GM21737 (cell line): ENCODE measurements around the gene TXNRD3.

ENCODE experiments used
- ATAC-seq: cut with Tn5 transposase; IDR thresholded peaks from one replicate; pipeline ENCODE4 v1.9.1; 2021; ENCODE audit warnings: mild to moderate bottlenecking, moderate library complexity; ENCODE audit not compliant: unreplicated experiment

The TXNRD3 gene

DNA sequence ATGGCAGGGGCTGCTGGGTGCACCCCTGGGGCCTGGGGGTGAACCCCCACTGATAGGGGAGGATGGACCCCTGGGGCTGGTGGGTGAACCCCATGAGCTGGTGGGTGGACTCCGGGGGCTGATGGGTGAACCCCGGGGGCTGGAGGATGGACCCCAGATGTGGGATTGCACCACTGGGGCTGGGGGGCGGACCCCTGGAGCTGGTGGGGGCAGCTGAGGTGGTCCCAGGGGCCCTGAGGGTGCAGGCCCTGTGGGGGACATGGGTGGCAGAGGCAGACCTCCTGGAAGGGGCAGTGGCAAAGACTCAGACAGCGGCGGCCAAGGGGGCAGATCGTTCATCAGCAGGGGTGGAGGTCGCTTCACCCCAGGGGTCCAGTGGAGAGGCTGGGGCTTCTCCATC lies 17.4 kb upstream of the TXNRD3 start:
- no peak for ATAC-seq

DNA sequence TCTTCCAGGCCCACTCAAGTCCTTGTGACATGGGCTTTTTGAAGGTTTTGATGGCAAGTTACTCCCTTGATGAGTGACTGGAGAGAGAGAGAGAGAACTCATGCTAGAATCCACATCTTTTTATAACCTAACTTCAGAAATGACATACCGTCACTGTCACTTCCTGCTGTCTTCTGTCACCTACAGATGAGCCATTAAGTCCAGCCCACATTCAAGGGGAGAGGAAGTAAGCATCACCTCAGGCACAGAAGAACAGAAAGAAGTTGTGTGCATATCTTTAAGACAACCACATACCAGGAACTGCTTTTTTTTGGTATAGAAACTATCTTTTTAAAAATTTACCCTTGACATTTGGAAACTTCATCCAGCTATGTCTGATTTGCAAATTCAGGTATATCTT lies 16.6 kb upstream of the TXNRD3 start:
- no peak for ATAC-seq

DNA sequence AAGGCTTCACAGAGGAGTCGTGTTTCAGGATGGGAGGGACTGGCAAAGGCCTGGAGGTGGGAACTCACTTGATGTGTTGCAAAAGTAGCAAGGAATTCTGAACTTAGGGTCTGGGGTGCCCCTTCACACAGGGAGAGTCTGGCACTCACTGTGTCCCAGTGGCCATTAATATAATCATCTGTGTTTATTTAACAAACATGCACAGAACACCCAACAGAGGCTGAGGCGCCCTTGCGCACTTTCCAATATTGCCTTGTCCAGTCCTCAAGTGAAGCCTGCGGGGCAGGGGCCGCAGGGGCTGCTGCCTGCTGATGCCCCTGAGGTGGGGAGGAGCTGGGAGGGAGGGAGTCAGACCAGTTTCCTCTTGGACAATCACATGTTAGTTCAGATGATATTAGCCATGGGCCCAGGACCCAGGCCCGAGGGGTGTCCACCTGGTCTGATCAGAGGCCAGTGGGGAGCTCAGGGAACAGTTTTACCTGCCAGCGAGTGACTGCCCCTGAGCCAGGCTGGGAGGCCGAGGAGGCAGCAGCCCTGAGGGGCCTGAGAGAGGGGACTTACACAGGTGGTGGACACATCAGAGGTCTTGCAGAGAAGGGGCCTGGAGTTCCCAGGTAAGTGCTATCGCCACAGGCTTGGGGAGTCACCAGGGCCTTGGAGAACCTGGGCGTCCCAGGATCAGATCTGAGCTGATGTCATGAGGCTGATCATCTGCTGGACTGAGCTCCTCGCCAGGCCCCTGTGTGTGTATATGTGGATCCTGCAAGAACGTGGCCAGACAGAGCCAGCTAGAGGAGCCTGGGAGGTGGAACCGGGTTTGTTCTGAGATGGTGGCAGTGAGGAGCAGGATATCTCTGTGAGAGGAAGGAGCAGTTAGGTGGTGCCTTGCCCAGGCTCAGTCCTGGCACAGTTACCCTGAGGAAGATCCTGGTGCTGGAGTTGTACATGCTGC lies 13.8 kb upstream of the TXNRD3 start:
- ATAC-seq, result no peak

DNA sequence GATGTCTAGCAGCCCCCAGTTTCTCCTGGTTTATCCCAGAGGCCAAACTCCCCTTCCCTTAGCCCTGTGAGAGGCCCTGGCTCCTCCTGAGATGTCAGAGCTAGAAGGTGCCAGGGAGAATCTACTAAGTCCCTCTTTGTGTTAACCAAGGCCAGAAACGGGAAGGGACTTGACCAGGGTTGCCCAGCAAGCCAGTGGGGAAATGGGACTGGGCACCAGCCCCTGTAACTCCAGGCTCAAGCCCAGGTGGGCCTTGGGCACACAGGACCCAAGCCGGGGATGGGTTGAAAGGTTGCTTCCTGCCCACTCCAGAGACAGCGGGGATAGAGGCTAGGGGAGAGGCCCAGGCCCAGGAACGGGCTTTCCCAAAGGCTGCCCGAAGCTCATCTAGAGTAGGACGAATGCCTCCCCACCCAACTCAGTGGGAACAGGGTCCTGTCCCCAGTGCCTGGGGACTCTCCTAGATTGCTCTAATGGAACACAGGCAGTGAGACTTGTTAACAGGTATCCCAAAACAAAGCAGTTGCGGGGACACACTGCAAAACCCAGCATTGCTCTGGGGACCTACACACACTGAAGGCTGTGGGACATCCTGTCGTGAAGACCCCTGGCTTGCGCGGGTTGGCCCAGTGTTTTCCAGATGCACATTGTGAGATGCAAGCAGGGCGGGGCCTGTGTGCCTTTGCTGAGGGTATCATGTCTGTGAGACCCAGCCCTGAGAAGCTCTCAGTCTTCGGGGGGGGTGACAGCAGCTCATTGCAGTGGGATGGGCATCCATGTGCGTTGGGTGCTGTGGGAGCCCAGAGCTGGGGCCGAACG lies 12.9 kb upstream of the TXNRD3 start:
- no peak for ATAC-seq

- no peak for ATAC-seq
Measured at GRCh38 chr3:126666658-126667528, 12.0 kb upstream of the TXNRD3 start.

DNA sequence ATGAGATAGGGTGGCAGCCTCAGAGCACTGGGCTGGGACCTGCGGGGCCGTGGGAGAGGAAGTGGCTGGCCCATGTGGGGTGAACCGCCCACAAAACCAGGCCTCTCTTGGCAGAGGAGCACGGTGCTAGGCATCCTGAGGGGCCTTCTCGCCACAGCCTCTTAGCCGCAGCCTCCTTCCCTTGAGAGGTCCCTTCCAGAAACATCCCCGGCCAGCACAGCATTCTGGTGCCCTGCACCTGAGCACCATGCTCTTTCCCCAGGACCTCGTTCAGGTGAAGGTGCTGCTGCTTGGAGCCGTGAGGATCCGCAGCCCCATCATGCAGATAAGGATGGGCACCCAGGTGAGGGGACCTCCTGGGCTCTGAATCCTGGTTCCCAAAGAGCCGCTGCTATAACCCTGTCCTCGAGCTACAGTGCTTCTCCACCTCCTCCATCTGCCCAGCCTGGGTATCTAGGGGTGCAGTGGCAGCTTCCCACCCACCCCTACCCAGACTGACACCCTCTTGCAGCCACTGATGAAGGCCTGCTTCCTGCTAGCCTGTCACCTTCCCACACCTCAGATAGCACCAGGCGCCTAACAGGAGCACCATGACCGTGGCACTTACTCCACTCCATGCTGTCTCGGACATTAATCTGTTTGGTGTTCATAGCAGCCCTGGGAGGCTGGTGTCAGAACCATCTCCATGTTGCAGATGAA lies 11.2 kb upstream of the TXNRD3 start:
- ATAC-seq, result no peak

- no peak for ATAC-seq
Measured at GRCh38 chr3:126665221-126665936, 10.5 kb upstream of the TXNRD3 start.

DNA sequence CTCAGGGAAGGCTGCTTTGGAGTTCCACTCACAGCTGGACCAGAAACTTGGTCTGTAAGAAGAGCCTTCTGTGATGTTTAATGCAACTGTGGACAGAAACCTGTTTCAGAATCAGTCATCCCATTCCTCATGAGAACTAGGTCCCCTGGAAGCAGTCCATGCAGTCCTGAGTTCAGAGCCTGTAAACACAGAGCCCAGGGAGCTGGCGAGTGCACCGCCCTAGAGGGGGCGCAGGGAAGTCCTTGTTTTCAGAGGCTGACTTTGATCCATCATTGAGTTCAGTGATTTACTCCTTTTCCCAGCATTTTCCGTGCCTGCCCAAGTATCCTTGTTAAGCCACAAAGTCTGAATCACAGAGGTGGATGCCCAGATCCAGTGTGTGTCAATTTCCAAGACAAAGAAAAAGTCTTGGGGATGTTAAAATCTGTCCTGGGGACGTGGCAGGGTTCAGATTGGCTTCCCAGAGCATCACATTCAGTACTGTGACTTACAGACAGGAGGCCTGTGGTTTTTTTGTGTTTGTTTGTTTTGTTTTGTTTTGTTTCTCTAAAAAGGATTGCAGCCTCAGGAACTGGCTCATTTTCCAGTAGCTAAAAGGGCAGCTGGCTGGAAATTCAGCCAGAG lies 9.8 kb upstream of the TXNRD3 start:
- ATAC-seq, result no peak

DNA sequence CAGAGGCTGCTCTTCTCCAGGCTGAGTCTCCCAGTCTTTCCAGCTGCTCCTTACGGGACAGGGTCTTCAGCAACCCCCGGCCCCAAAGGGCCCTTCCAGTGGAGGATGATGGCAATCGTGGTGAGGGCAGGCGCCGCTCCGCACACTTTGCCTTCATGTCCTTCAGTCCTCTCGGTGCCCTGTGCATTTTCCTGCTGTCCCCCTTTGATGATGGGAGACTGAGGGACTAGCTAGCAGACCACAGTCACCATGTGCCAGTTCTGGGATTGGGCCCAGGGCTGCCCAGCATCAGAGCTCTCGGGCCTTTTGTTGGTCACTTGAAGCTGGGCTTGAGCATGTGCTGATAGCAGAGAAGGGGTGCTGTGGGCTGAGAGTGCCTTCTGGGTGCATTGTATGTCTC lies 8.8 kb upstream of the TXNRD3 start:
- ATAC-seq, result no peak

GRCh38 chr3:126663257-126663656 lies 8.3 kb upstream of the TXNRD3 start:
- ATAC-seq, result no peak

- ATAC-seq, result no peak
Measured at GRCh38 chr3:126661532-126662364, 6.8 kb upstream of the TXNRD3 start.

DNA sequence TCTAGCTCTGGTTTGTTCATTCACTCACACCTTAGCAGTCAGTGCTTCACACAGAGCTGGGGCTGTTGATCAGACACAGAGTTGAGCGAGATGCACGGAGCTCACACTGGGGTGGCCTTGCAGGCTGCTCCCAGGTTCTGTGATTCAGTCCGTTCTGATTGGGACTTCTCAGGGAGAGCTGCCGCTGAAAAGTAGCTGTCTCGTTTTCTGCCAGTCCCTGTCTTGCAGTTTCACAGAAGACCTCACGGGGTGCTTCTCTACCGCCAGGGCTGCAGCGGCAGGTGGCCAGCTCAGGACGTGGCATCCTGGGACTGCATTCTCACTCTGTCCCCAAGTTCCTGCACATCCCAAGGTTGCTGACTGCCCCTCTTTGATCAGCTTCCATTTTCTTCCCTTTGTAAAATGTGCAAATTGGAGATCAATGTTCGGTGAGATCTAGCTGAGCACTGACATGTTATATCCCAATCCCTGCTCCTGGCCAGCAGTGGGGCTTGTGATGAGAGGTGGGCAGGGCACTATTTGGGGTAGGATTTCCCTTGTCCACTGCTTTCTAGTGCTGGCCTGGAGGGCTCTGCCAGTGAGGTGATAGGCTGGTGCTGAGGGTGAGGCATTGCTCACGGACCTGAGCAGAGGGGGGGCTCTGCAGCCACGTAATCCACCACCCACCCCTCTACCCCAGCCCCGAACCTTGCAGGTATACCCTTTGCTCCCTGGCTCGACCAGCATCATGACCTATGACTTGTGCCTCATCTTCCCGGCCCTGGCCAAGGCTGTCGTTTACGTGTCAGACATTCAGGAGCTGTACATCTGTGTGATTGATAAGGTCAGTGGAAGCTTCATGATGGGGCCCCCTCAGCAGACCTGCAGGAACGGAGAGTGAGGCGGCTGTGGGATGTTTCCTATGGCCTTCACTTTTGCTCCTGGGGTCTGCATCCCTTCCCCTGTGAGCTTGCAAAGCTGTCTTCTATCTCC lies 5.3 kb upstream of the TXNRD3 start:
- no peak for ATAC-seq

- ATAC-seq, result no peak
Measured at GRCh38 chr3:126658584-126658983, 3.7 kb upstream of the TXNRD3 start.

DNA sequence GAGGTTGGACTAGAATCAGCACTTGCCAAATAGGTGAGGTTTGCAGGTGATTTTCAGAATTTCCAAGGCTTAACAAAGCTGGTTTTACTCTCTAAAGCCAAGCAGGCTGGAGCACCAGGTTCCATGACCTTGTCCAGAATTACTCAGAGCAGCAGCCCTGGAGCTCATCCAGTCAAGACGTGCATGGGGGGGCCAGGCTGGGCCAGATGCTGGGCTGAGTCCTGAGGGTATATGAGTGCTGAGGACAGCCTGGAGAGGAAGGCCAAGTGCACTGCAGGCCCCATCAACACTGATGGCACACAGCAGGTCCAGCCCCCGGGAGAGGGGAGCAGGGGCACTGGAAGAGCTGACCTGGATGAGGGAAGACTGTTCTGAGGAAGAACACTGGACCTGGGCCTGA lies 3.0 kb upstream of the TXNRD3 start:
- ATAC-seq, result no peak

DNA sequence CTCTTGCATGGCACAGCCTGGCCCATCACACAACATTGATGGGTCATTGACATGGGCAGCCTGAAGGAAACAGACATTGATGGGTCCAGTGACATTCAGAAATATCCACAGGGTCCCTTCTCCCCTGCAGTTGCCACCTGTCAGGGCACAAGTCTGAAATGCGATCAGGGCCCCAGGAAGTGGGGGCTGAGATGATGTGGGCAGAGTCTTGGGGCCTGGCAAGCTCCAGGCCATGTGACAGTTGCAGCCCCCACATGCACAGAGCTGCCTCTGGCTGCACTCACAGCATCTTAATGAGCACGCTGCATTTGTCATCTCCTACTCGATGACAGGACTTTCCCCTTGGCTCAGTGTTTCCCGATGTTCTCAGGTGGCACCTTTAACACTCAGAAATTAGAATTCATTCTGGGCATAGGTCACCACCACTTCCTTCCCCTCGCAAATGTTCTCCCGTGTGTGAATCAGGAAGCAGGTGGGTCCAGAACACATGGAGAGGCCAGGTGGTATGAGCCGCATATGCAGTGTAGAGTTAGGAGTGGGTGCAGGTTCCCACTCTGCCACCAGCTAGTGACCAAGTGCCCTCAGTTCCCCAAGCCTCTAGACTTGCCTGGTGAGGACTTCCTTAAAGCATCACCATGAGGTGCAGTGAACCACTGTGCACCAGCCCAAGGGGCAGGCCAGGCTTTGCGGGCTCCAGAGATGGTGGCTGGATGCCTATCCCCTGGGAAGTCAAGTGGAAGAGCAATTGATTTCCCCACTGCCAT lies 1.6 kb upstream of the TXNRD3 start:
- ATAC-seq, result no peak

- ATAC-seq, result no peak
Measured at GRCh38 chr3:126655887-126656286, 963 bp upstream of the TXNRD3 start.
